ENCODE results near the gene PTPRM.

Gene PTPRM

GRCh38 chr18:7629416-7629815, 62.3 kb downstream of the PTPRM start:
- no peak for DNase-seq (ENCODE audit: low read depth)

- no peak for DNase-seq (ENCODE audit: low read depth)
Observed at GRCh38 chr18:7630731-7631442, 63.8 kb downstream of the PTPRM start.

- no peak for DNase-seq (ENCODE audit: low read depth)
Observed at GRCh38 chr18:7632152-7633098, 65.3 kb downstream of the PTPRM start.

- DNase-seq (ENCODE audit: low read depth), result no peak
Observed at GRCh38 chr18:7633171-7633570, 66.1 kb downstream of the PTPRM start.

GRCh38 chr18:7635948-7636347, 68.8 kb downstream of the PTPRM start:
- no peak for DNase-seq (ENCODE audit: low read depth)

- DNase-seq (ENCODE audit: low read depth), result no peak
Observed at GRCh38 chr18:7637269-7637668, 70.2 kb downstream of the PTPRM start.

GRCh38 chr18:7638321-7638720, 71.2 kb downstream of the PTPRM start:
- no peak for DNase-seq (ENCODE audit: low read depth)

GRCh38 chr18:7641813-7642212, 74.7 kb downstream of the PTPRM start:
- no peak for DNase-seq (ENCODE audit: low read depth)

- DNase-seq (ENCODE audit: low read depth), result no peak
Observed at GRCh38 chr18:7642331-7642890, 75.3 kb downstream of the PTPRM start.

GRCh38 chr18:7645756-7646155, 78.6 kb downstream of the PTPRM start:
- DNase-seq (ENCODE audit: low read depth), result no peak

- DNase-seq (ENCODE audit: low read depth), result no peak
Observed at GRCh38 chr18:7646174-7646886, 79.2 kb downstream of the PTPRM start.

GRCh38 chr18:7647500-7647899, 80.4 kb downstream of the PTPRM start:
- no peak for DNase-seq (ENCODE audit: low read depth)

GRCh38 chr18:7657050-7657449, 89.9 kb downstream of the PTPRM start:
- no peak for DNase-seq (ENCODE audit: low read depth)

- no peak for DNase-seq (ENCODE audit: low read depth)
Observed at GRCh38 chr18:7657937-7658336, 90.8 kb downstream of the PTPRM start.

GRCh38 chr18:7658701-7659100, 91.6 kb downstream of the PTPRM start:
- DNase-seq (ENCODE audit: low read depth), result no peak

GRCh38 chr18:7661207-7661606, 94.1 kb downstream of the PTPRM start:
- DNase-seq (ENCODE audit: low read depth), result no peak

GRCh38 chr18:7662866-7663265, 95.8 kb downstream of the PTPRM start:
- DNase-seq (ENCODE audit: low read depth), result no peak

- DNase-seq (ENCODE audit: low read depth), result no peak
Observed at GRCh38 chr18:7663366-7664312, 96.5 kb downstream of the PTPRM start.

GRCh38 chr18:7666195-7666776, 99.2 kb downstream of the PTPRM start:
- DNase-seq (ENCODE audit: low read depth), result no peak

- no peak for DNase-seq (ENCODE audit: low read depth)
Observed at GRCh38 chr18:7668392-7668791, 101.3 kb downstream of the PTPRM start.

- no peak for DNase-seq (ENCODE audit: low read depth)
Observed at GRCh38 chr18:7669361-7669760, 102.2 kb downstream of the PTPRM start.
